ENCODE results near the gene SOBP.

The SOBP gene

GRCh38 chr6:107692351-107692750, 202.4 kb downstream of the SOBP start (continued):
- no peak for TF ChIP-seq TSHZ1 (tag by site-specific recombination; IDR thresholded peaks at IDR 0.05; ENCODE audit: borderline replicate concordance)
- TF ChIP-seq GLI2 (tag by site-specific recombination; IDR thresholded peaks at IDR 0.05; ENCODE audit: borderline replicate concordance, low read depth): no peak
- TF ChIP-seq OVOL3 (tag by site-specific recombination; IDR thresholded peaks at IDR 0.05): no peak
- TF ChIP-seq WT1 (tag by site-specific recombination; IDR thresholded peaks at IDR 0.05): no peak
- TF ChIP-seq ZNF354C (tag by site-specific recombination; IDR thresholded peaks at IDR 0.05; ENCODE audit: borderline replicate concordance, low read depth): no peak
- no peak for TF ChIP-seq ZNF341 (tag by site-specific recombination; IDR thresholded peaks at IDR 0.05; ENCODE audit: low read depth)
- no peak for TF ChIP-seq ZNF830 (tag by site-specific recombination; IDR thresholded peaks at IDR 0.05; ENCODE audit: low read depth)
- TF ChIP-seq ZNF501 (tag by site-specific recombination; IDR thresholded peaks at IDR 0.05): no peak
- no peak for TF ChIP-seq ZNF10 (tag by site-specific recombination; IDR thresholded peaks at IDR 0.05)
- no peak for TF ChIP-seq ZNF24 (tag by site-specific recombination; IDR thresholded peaks at IDR 0.05)
- TF ChIP-seq ZNF510 (tag by site-specific recombination; IDR thresholded peaks at IDR 0.05; ENCODE audit: insufficient replicate concordance): no peak
- TF ChIP-seq, protein P1, sequence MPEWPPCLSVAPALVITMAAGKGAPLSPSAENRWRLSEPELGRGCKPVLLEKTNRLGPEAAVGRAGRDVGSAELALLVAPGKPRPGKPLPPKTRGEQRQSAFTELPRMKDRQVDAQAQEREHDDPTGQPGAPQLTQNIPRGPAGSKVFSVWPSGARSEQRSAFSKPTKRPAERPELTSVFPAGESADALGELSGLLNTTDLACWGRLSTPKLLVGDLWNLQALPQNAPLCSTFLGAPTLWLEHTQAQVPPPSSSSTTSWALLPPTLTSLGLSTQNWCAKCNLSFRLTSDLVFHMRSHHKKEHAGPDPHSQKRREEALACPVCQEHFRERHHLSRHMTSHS (tag by site-specific recombination; IDR thresholded peaks at IDR 0.05): no peak
- TF ChIP-seq ZNF426 (tag by site-specific recombination; IDR thresholded peaks at IDR 0.05): no peak

GRCh38 chr6:107695061-107695720, 205.3 kb downstream of the SOBP start:
- TF ChIP-seq, protein P2, sequence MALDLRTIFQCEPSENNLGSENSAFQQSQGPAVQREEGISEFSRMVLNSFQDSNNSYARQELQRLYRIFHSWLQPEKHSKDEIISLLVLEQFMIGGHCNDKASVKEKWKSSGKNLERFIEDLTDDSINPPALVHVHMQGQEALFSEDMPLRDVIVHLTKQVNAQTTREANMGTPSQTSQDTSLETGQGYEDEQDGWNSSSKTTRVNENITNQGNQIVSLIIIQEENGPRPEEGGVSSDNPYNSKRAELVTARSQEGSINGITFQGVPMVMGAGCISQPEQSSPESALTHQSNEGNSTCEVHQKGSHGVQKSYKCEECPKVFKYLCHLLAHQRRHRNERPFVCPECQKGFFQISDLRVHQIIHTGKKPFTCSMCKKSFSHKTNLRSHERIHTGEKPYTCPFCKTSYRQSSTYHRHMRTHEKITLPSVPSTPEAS (tag by site-specific recombination; IDR thresholded peaks at IDR 0.05): no peak
- TF ChIP-seq ZNF510 (tag by site-specific recombination; IDR thresholded peaks at IDR 0.05; ENCODE audit: insufficient replicate concordance) (no peak), ZNF146 (tag by site-specific recombination; IDR thresholded peaks at IDR 0.05) (no peak), ZNF670 (tag by site-specific recombination; IDR thresholded peaks at IDR 0.05; ENCODE audit: low read depth) (no peak), ZNF266 (tag by site-specific recombination; IDR thresholded peaks at IDR 0.05; ENCODE audit: low read depth) (no peak)
- no peak overlapping the region for H3K4me3 ChIP-seq (ENCODE audit: low read depth, low read length)
- no peaks in the 10 kb centered on the region for H3K36me3 ChIP-seq (ENCODE audit: control insufficient read depth in 2 of 2, insufficient read depth in 1 of 2, low read length in 2 of 2)
- H3K9me3 ChIP-seq (ENCODE audit: control insufficient read depth, insufficient read depth, low read depth, low read length): no peaks in the 10 kb centered on the region
- H3K27ac ChIP-seq (ENCODE audit: extremely low read depth, low read depth, low read length): no peak overlapping the region
- ChIA-PET POLR2A (interaction anchor here (1.0 kb wide), 1 partner anchor 236 kb away, joined by 3 read pairs; the partner anchor contains the start of gene PDSS2), CTCF (interaction anchor here (0.6 to 2.7 kb wide), 3 partner anchors 9 to 21 kb away, joined by 3 to 14 read pairs (median 5); no protein-coding TSS in a partner anchor)
- 0 out of 2 replicates have a peak, but pooled peaks cover 2% of the 10 kb centered on the region for H3K4me1 ChIP-seq (ENCODE audit: control insufficient read depth, insufficient read depth, low read length)

GRCh38 chr6:107697682-107698081, 207.8 kb downstream of the SOBP start:
- H3K27ac ChIP-seq (ENCODE audit: extremely low read depth, low read depth, low read length): no peak overlapping the region

More at GRCh38 chr6:107697682-107698081, 207.8 kb downstream of the SOBP start:
- CTCF ChIA-PET: interaction anchor here (0.6 to 4.3 kb wide), 2 partner anchors 22 to 704 kb away, joined by 3 to 26 read pairs; no protein-coding TSS in a partner anchor
- TF ChIP-seq ZBTB7A (tag by site-specific recombination; IDR thresholded peaks at IDR 0.05; ENCODE audit: low read depth) (no peak), ZNF701 (tag by site-specific recombination; IDR thresholded peaks at IDR 0.05) (no peak), ZNF140 (tag by site-specific recombination; IDR thresholded peaks at IDR 0.05) (no peak)
- Histone ChIP-seq H3K4me1 (ENCODE audit: control insufficient read depth, insufficient read depth, low read length) (no peaks in the 10 kb centered on the region), H3K9me3 (ENCODE audit: control insufficient read depth, insufficient read depth, low read depth, low read length) (no peaks in the 10 kb centered on the region), H3K36me3 (ENCODE audit: control insufficient read depth in 2 of 2, insufficient read depth in 1 of 2, low read length in 2 of 2) (no peaks in the 10 kb centered on the region), H3K4me3 (ENCODE audit: low read depth, low read length) (no peak overlapping the region)
- POLR2A ChIA-PET: no interaction called here

Measured in HEK293 (cell line).